ENCODE measurements around the gene GTF2IRD1.

GTF2IRD1 gene

GRCh38 chr7:74461970-74462706 lies 8.4 kb downstream of the GTF2IRD1 start:
- no peaks in the 10 kb centered on the region for H3K9me3 ChIP-seq (ENCODE audit: low read length)
- H3K79me2 ChIP-seq (ENCODE audit: insufficient read depth, low read length) = no peaks in the 10 kb centered on the region
- H3K36me3 ChIP-seq (ENCODE audit: insufficient read depth, low read length) = no peaks in the 10 kb centered on the region
- H4K20me1 ChIP-seq (ENCODE audit: insufficient read depth, low read length) = no peaks in the 10 kb centered on the region
- no peaks in the 10 kb centered on the region for H3K4me1 ChIP-seq (ENCODE audit: insufficient read depth, low read length, severe bottlenecking)
- TF ChIP-seq EZH2 (IDR thresholded peaks at IDR 0.05; ENCODE audit: borderline replicate concordance, low read length) (no peak), CTCF (IDR thresholded peaks at IDR 0.05; ENCODE audit: low read length) (no peak)
- H3K4me2 ChIP-seq (ENCODE audit: low read length) = no peak overlapping the region
- H3K27me3 ChIP-seq (ENCODE audit: insufficient read depth, low read length) = peaks cover 21% of the 10 kb centered on the region
- H3K9ac ChIP-seq (ENCODE audit: low read length) = no peak overlapping the region
- no peak overlapping the region for H2AFZ ChIP-seq (ENCODE audit: low read length)
- no peaks in the 10 kb centered on the region for H3F3A ChIP-seq (ENCODE audit: insufficient read depth, low read length)
- no peak overlapping the region for H3K4me3 ChIP-seq (ENCODE audit: low read depth, low read length, poor library complexity, severe bottlenecking)
- H3K27ac ChIP-seq (ENCODE audit: low read depth, low read length, poor library complexity, severe bottlenecking) = no peak overlapping the region
- no peaks in the 10 kb centered on the region for H3K9me2 ChIP-seq (ENCODE audit: low read depth, low read length)

- H3K79me2 ChIP-seq (ENCODE audit: insufficient read depth, low read length) = no peaks in the 10 kb centered on the region
- H3K9me3 ChIP-seq (ENCODE audit: low read length) = no peaks in the 10 kb centered on the region
- H3K27ac ChIP-seq (ENCODE audit: low read depth, low read length, poor library complexity, severe bottlenecking) = no peak overlapping the region
- no peaks in the 10 kb centered on the region for H3K4me1 ChIP-seq (ENCODE audit: insufficient read depth, low read length, severe bottlenecking)
- H3K9me2 ChIP-seq (ENCODE audit: low read depth, low read length) = no peaks in the 10 kb centered on the region
- peaks cover 21% of the 10 kb centered on the region for H3K27me3 ChIP-seq (ENCODE audit: insufficient read depth, low read length)
- no peaks in the 10 kb centered on the region for H4K20me1 ChIP-seq (ENCODE audit: insufficient read depth, low read length)
- H2AFZ ChIP-seq (ENCODE audit: low read length) = no peak overlapping the region
- no peaks in the 10 kb centered on the region for H3K36me3 ChIP-seq (ENCODE audit: insufficient read depth, low read length)
- H3K4me2 ChIP-seq (ENCODE audit: low read length) = no peak overlapping the region
- no peak overlapping the region for H3K4me3 ChIP-seq (ENCODE audit: low read depth, low read length, poor library complexity, severe bottlenecking)
- TF ChIP-seq EZH2 (IDR thresholded peaks at IDR 0.05; ENCODE audit: borderline replicate concordance, low read length) (no peak), CTCF (IDR thresholded peaks at IDR 0.05; ENCODE audit: low read length) (no peak)
- no peaks in the 10 kb centered on the region for H3F3A ChIP-seq (ENCODE audit: insufficient read depth, low read length)
- H3K9ac ChIP-seq (ENCODE audit: low read length) = no peak overlapping the region
These were observed 9.0 kb downstream of the GTF2IRD1 start for GRCh38 chr7:74462707-74463100.

- no peak overlapping the region for H3K4me3 ChIP-seq (ENCODE audit: low read depth, low read length, poor library complexity, severe bottlenecking)
- no peak overlapping the region for H2AFZ ChIP-seq (ENCODE audit: low read length)
- H3K9ac ChIP-seq (ENCODE audit: low read length) = no peak overlapping the region
- no peak overlapping the region for H3K4me2 ChIP-seq (ENCODE audit: low read length)
- H4K20me1 ChIP-seq (ENCODE audit: insufficient read depth, low read length) = no peaks in the 10 kb centered on the region
- peaks cover 21% of the 10 kb centered on the region for H3K27me3 ChIP-seq (ENCODE audit: insufficient read depth, low read length)
- H3K79me2 ChIP-seq (ENCODE audit: insufficient read depth, low read length) = no peaks in the 10 kb centered on the region
- H3K9me3 ChIP-seq (ENCODE audit: low read length) = no peaks in the 10 kb centered on the region
- TF ChIP-seq EZH2 (IDR thresholded peaks at IDR 0.05; ENCODE audit: borderline replicate concordance, low read length) = no peak
- H3F3A ChIP-seq (ENCODE audit: insufficient read depth, low read length) = no peaks in the 10 kb centered on the region
- H3K9me2 ChIP-seq (ENCODE audit: low read depth, low read length) = no peaks in the 10 kb centered on the region
- no peak overlapping the region for H3K27ac ChIP-seq (ENCODE audit: low read depth, low read length, poor library complexity, severe bottlenecking)
- no peaks in the 10 kb centered on the region for H3K4me1 ChIP-seq (ENCODE audit: insufficient read depth, low read length, severe bottlenecking)
- no peaks in the 10 kb centered on the region for H3K36me3 ChIP-seq (ENCODE audit: insufficient read depth, low read length)
These were observed 11.5 kb downstream of the GTF2IRD1 start for GRCh38 chr7:74464931-74465886.
